Skin of body (tissue), 2 donors: Measurements from ENCODE around the gene CACNG4. TPM values are rescaled to one million over a fixed set of nuclear protein-coding genes. Genes with fewer than 3 reads are reported as not detected.

ENCODE experiments used
- DNase-seq: peaks from one replicate; lab custom pipeline; 2025; lab: John Stamatoyannopoulos, UW
- total RNA-seq: library from RNA; depleted of rRNA; stranded (reverse); fragments of >200 nt; gene quantifications from one replicate; pipeline ENCODE4 v1.2.3, GENCODE V29; 2014

CACNG4 gene
- total RNA-seq, 1 donor from 2014 or later = 2.0 TPM

DNA sequence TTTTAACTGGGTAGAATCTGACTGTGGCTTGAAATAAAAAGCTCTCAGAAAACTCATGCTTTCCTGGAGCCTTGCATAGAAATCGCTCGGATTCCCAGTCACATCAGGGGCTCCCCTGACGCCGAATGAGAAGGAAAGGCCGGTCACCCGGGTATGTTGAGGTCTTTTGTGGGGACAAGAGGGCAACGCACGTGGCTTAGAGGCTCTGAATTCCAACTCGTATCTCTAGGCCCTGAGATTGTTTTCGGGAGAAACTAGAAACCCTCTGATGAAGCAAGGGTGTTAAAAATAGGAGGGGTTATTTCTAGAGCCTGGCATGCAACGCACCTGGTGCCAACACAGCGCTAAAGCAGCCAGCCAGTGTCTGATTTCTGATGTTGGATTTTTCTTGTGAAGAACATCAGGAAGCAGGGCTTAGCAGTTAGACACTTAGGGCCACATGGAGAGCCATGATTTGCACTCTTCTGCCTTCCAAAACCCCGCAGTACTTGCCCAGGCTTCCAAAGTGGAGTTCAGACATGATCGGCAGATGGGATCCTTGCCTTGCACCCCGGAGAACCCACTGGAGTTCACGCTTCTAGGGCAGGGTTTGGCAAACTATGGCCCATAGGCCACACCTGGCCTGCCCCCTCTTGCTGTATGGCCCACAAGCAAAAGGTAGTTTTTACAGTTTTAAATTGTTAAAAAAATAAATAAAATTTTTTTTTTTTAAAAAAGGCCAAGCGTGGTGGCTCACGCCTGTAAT, 92.4 kb downstream of the CACNG4 start:
- DNase-seq = no peak

DNA sequence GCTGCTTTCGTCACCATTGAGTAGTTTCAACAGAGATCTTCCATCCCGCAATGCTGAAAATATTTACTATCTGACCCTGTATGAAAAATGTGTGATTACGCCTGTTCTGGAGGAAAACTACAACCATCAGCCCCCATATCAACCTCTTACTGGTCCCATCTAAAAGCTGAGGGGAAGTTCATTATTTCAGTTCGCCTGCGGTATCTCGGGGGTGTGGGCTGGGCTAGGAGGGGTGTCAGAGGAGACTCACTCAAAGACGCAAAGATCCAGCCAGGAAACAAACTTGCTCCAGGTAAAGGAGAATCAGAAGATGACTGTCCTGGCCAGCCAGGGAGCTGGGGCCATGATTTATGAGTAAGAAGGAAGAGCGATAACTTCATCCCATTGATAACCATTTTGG, 93.5 kb downstream of the CACNG4 start:
- no peak for DNase-seq

DNA sequence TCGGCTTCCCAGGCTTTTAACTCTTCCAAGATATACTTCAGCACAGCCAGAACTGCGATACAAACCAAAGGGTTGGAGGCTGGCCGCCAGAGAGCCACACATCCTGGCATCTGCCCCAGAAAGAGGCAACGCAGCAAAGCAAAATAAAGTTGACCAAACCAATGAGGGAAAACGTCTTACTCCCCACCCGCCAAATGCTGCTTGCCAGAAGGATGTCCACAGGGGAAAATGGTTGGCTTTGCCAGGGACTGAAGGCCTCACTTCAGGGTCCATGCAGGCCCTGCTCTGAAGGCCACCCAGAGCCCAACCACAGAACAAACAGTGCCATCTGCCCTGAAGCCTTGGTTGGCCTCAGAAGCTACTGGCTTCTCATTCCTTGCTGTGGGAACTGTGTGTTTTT, 94.9 kb downstream of the CACNG4 start:
- DNase-seq = no peak

DNA sequence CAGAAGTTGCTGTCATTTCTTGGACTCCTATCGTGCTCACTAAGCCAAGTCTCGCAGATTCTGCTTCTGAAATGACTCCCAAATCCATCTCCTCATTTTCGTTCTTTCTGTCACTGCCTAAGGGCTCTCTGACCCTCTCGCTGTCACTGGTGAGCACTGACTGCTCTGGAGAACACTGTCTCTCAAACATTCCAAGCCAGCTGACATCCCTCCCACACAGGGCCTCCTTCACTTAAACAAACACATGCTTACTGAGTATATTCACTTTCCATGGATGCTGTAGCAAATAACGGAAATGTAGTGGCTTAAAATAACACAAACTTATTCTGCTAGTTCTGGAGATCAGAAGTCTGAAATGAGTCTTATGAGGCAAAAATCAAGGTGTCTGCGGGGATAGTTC, 98.6 kb downstream of the CACNG4 start:
- no peak for DNase-seq

DNA sequence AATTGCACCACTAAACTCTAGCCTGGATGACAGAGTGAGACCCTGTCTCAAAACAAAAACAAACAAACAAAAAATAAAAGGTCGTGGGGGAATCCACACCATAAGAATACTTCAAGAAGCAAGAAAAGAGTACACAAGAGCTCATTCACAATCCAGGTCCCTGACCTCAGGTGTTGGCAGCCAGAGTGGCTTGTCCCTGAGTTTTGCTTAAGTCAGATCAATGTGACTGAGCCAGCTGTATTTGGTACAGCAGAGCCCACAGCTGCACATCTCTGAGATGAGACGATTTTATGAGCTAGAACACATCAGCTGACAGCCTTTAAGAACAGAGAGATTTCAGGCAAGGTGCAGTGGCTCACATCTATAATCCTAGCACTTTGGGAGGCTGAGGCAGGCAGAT, 102.2 kb downstream of the CACNG4 start:
- DNase-seq = no peak

DNA sequence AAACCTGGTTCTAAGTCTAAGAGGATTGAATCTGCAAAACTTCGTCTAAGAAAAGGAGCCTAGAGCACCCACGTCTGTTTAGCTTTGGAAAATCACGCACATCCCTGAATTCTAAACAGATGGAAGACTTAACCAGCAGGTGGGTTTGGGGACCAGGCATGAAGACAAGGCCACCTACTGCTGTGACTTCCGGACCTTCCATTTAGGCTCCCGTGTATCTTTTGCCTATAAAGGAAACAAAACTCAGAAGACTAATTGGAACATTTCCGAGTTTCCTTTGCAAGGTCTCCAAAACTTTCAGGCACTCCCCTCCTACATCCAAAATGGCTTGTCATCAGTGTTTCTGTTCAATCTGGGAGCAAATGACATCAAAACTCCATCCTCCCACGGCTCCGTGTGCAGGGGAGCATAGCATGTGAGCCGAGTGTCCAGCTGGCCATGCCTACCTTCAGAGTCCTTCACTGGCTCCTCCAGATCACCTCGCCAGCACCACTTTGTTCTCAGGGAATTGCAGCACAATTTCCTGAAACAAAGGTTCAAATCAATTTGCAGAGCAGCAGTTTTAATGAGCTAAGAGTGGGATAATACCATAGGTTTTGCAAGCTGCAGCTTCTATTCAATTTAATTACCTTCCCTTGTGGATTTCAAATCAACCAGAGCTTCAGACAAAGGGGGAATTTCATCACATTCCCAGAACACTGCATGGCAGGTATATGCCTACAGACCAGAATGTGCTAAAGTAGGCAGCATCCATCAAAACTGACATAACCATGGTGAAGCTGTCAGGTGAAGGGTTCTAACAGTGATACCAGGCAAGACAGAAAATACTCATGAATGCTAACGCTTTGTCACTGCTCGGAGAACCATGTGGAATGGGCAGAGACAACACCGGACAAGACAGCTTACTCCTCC, 103.3 kb downstream of the CACNG4 start:
- no peak for DNase-seq

DNA sequence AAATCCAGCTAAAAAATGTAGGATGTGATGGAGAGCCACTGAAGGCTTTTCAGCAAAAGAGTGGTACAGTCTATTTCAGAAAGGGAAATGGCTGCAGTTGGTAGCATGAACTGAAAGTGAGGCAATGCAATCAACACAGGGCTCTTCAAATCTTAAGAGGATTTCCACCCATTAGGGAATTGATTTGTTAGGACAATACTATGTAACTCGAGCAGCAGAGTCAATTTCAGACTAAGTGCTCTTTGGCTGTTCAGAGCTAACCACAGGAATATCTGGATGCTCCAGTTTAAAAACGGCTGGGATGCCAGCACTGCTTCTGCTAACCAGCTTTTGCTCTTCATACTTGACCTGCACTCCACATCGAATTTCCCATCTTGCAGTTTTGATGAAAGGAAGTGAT, 104.5 kb downstream of the CACNG4 start:
- no peak for DNase-seq

DNA sequence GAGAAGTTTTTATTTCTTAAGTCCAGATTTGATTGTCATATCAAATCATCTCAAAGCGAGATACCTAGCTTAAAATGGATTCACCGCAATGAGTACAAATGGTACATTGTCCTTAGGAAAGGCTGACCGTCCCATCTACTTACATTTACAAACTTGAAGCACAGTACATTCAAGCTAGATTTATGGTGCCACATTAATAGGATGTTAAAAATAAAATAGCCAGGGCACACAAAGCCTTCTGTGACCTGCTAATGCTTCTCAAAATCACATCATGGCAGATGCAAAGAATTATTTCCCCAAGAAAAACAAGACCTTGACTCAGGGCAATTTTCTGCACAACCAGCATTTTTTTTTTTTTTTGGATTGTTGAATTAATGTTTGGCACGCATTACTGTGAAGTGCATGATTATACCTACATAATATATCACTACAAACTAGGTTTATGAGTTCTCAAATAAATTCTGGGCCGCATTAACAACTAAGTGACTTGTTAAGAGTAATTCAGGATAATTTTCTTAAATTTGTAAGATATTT, 105.2 kb downstream of the CACNG4 start:
- no peak for DNase-seq

DNA sequence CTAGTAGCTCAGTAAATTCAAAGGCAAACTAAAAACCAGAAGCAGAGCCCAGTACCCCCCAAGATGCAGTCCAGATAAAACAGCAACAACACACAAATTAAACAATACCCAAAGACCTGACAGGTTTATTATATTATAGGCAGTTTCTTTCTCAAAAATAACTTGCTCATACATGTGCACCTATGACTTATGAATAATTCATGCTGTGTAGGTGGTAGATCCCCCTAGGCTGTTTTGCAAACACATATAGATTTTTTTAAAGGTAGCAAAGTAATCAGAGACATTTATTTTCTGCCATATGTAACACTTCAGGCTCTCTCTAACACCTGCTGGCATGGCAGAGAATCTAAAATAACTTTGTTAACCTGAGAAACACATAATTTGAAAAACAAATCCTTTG, 107.1 kb downstream of the CACNG4 start:
- DNase-seq = no peak

DNA sequence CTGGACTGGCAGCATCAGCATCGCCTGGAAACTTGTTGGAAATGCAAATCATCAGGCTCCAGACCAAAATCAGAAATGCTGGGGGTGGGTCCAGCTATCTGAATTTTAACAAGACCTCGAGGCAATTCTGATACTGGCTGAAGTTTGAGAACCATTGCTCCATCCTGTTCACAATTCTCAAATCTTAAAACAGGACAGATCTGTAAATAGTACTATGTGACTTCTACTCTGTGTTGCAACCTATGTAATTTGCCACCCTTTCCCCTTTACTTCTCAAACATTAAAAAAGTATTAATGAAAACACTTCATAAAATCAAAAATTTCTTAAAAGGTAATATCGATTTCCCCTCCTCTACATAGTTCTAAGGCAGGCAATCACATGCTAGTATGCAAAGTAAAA, 108.4 kb downstream of the CACNG4 start:
- DNase-seq = no peak

DNA sequence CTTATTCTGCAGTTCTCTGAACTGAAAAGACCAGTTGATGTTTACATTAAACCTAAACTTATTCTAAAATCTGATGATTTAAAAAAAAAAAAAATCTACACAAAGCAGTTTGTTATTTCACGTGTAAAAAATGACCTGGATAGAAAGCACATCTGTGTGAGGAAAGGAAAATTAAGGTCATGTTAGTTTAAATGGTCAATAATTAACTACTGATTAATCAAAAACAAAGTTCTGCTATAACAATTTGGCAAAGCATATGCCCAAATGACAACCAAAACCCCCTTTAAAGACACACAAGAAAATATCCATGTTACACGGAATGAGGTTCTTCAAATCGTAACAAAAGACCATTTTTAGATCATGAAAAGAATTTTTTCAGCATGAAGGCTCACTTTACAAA, 110.3 kb downstream of the CACNG4 start:
- no peak for DNase-seq

DNA sequence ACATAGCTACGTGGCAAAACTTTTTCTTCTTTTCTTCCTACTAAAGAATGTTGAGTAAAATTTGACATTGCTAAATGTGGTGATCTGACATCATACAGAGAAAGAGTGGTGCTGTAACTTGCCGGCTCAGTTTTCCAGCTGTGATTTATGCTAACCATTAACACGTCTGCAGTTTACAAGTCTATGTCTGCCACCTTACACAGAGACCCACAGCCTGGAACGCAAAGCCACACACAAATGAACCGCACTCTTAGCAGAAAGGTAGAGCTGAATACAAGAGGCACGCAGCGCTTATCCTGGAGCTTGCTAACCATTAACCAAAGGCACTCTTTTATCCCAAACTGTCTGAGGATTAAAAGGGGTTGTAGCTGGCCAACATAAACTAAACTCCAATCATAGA, 111.8 kb downstream of the CACNG4 start:
- no peak for DNase-seq

DNA sequence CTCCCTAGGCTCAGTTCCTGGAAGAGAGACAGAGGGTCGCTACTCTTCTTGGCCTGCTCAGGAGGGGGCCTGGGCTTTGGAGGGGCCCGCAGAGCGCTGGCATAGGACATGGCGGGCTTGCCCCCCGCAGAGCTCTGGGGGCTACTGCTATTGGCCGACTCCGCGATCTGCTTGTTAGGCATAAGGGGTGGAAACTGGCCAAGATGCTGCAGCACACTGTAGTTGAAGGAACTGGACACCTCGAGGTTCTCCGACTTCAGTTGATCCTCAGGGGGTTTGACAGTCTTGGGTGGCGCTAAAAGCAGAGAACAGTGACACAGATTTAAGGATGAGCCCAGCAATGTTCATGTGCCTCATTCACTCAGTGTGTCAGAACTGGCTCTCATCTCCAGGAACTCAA, 113.8 kb downstream of the CACNG4 start:
- DNase-seq = no peak

DNA sequence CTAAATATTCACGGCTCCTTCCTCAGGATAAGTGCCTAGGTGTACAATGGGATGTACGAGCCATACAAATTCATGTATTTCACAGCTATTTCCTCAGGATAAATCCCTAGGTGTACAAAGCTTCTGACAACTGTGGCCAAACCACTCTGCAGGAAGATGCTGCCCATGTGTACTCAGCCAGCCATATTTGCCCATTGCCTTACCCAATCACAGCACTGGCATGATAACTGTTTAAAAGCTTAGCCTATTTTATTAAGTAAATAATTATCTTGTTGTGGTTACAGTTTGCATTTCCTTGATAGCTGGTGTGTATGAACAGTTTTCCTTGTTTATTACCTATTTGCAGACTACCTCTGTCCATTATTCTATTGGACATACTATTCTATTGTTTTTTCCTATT, 115.0 kb downstream of the CACNG4 start:
- no peak for DNase-seq

DNA sequence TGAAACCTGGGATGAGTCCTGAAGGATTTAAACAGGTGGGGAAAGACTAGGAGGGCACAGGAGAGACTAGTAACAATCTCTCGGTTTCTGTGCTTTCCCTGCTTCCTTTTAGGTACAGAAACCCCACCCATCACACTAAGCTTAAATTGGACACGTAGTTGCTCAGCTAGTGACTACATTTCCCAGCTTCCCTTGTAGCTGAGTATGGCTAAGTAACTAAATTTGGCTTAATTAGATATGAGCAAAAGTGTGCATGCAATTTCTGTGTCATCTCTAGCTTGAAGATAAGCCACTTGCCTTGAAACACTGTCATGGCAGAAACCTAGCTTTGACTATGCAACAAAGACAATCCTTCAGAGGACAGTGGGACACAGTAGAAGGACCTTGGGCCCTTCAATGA, 116.3 kb downstream of the CACNG4 start:
- DNase-seq = no peak

DNA sequence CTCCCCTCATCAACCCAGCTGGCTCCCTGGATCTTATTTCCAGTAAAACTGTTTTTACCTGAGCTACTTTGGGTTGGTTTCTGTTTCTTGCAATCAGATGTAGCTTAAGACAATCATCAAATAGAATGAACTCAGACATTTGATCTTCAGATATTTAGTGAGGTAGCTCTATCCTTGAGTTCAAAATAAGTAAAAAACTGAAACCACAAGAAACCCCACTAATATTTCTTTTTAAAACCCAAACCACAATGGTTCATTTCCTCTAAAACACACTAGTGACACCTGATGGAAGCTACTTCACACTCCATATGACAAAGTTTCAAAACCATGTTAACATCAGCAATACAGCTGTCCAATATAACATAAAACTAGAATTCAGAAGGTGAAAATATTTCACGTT, 117.6 kb downstream of the CACNG4 start:
- no peak for DNase-seq

Other genes starting within 250 kb of the CACNG4 start
- not detected for gene CACNG5, start 129.6 kb upstream of the CACNG4 start, total RNA-seq
- gene CACNG1, start 79.8 kb downstream of the CACNG4 start, total RNA-seq = 5.4 TPM